Activated CD4-positive, alpha-beta T cell treated with anti-CD3 and anti-CD28 coated beads, Interleukin-2, amount 50 U/mL, for 48 hours (primary cell): ENCODE measurements around the gene SLC1A1.
"Not testable (repeated sequence)": the region's sequence is repeated elsewhere in the genome, so short reads cannot be mapped to it uniquely, and the experiment has no call there.

Source experiments
- DNase-seq, 2 experiments: peaks; one replicate each; pipeline ENCODE4 v3.0.0-alpha.2; 2020

Gene SLC1A1

GRCh38 chr9:4581861-4582565 is 91.7 kb downstream of the SLC1A1 start:
- no peak for DNase-seq

- DNase-seq, result no peak
Measured at GRCh38 chr9:4583001-4583400, 92.7 kb downstream of the SLC1A1 start.

- no peak for DNase-seq
Measured at GRCh38 chr9:4584636-4585035, 94.4 kb downstream of the SLC1A1 start.

- no peak for DNase-seq
Measured at GRCh38 chr9:4585135-4585534, 94.9 kb downstream of the SLC1A1 start.

- DNase-seq, result no peak
Measured at GRCh38 chr9:4588721-4589120, 98.5 kb downstream of the SLC1A1 start.

GRCh38 chr9:4590430-4591122 is 100.3 kb downstream of the SLC1A1 start:
- no peak for DNase-seq

- no peak for DNase-seq
Measured at GRCh38 chr9:4591123-4591500, 100.8 kb downstream of the SLC1A1 start.

- DNase-seq, result no peak
Measured at GRCh38 chr9:4592295-4592694, 102.0 kb downstream of the SLC1A1 start.

GRCh38 chr9:4592886-4593285 is 102.6 kb downstream of the SLC1A1 start:
- no peak for DNase-seq

- no peak for DNase-seq
Measured at GRCh38 chr9:4594545-4594944, 104.3 kb downstream of the SLC1A1 start.

GRCh38 chr9:4594994-4595393 is 104.7 kb downstream of the SLC1A1 start:
- DNase-seq, result no peak

GRCh38 chr9:4596165-4596922 is 106.1 kb downstream of the SLC1A1 start:
- peak; percentile 14 to 37 for DNase-seq

GRCh38 chr9:4600368-4600767 is 110.1 kb downstream of the SLC1A1 start:
- DNase-seq, result no peak

GRCh38 chr9:4603830-4604229 is 113.6 kb downstream of the SLC1A1 start:
- no peak for DNase-seq

GRCh38 chr9:4604678-4605095 is 114.4 kb downstream of the SLC1A1 start:
- DNase-seq, result peak; percentile 61 to 76

- DNase-seq, result not testable (repeated sequence)
Measured at GRCh38 chr9:4606033-4606432, 115.8 kb downstream of the SLC1A1 start.

GRCh38 chr9:4614627-4615026 is 124.4 kb downstream of the SLC1A1 start:
- no peak for DNase-seq

- DNase-seq, result no peak
Measured at GRCh38 chr9:4615251-4615650, 125.0 kb downstream of the SLC1A1 start.

- DNase-seq, result no peak
Measured at GRCh38 chr9:4615778-4616177, 125.5 kb downstream of the SLC1A1 start.

- DNase-seq, result no peak
Measured at GRCh38 chr9:4617752-4618151, 127.5 kb downstream of the SLC1A1 start.

GRCh38 chr9:4618700-4619099 is 128.4 kb downstream of the SLC1A1 start:
- no peak for DNase-seq

- DNase-seq, result no peak
Measured at GRCh38 chr9:4620057-4620765, 129.9 kb downstream of the SLC1A1 start.

- no peak for DNase-seq
Measured at GRCh38 chr9:4620881-4621555, 130.8 kb downstream of the SLC1A1 start.
